GM04503 (cell line): ENCODE measurements around the gene ARHGDIA.
"Not testable (repeated sequence)": the region's sequence is repeated elsewhere in the genome, so short reads cannot be mapped to it uniquely, and the experiment has no call there.

Source experiments
- DNase-seq: peaks from one replicate; pipeline ENCODE4 v3.0.0-alpha.2; 2012; ENCODE audit warnings: low read depth

ARHGDIA gene

DNA sequence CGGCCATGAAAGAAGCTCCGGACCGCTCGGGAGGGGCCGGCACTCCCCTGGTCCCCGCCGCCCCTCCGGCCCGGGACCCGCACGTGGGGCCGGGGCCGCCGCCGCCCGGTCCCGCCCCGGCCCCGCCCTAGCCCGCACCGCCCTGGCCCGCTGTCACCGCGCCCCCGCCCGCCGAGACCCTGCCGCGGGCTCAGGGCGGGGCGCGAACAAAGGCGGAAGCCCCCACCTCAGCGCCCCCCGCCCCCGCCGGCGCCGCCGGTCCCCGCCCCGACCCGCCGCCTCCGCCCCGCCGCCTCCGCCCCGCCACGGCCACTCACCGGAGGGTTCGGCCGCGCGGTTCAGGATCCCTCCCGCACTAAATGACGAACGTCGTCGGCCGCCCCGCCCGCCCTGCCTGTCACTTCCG is at the start of gene ARHGDIA:
TSS of gene ARHGDIA (minus strand) at position 357 of the 406 bp plus-strand sequence. CDS start 1,407 bp downstream, outside the sequence.
- no peak for DNase-seq

GRCh38 chr17:81918832-81919545 is 47.9 kb upstream of the ARHGDIA start:
- no peak for DNase-seq

GRCh38 chr17:81918333-81918669 is 47.2 kb upstream of the ARHGDIA start:
- not testable (repeated sequence) for DNase-seq

GRCh38 chr17:81917565-81918332 is 46.6 kb upstream of the ARHGDIA start, which contains the start of gene SIRT7:
TSS of gene SIRT7 (minus strand) at chr17:81918176. CDS start at chr17:81918131, 45 bp downstream.
- DNase-seq = no peak

DNA sequence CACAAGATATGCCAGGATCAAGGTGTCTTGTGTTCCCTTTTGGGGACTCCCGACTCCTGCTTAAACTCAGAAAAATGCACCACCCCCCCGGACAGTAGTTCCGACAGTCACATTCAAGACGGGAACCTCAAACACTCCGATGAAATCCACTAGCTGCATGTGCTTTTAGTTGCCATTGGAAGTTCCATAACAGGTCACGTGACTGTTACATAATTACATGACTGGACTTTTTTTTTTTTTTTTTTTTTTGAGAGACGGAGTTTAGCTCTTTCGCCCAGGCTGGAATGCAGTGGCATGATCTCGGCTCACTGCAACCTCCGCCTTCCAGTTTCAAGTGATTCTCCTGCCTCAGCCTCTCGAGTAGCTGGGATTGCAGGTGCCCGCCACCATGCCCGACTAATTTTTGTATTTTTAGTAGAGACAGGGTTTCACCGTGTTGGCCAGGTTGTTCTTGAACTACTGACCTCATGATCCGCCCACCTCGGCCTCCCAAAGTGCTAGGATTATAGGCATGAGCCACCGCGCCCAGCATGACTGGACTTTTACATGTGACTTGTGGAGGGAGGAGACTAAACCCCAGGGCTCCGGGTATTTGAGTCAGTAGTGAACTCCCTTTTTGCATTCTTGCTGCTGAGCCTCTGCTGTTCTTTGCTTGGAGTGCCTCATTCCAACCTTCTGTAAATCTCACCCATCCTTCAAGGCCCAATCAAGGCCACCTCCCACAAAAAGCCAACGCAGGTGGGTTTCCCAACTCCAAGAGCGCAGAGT is 45.3 kb upstream of the ARHGDIA start:
- no peak for DNase-seq

DNA sequence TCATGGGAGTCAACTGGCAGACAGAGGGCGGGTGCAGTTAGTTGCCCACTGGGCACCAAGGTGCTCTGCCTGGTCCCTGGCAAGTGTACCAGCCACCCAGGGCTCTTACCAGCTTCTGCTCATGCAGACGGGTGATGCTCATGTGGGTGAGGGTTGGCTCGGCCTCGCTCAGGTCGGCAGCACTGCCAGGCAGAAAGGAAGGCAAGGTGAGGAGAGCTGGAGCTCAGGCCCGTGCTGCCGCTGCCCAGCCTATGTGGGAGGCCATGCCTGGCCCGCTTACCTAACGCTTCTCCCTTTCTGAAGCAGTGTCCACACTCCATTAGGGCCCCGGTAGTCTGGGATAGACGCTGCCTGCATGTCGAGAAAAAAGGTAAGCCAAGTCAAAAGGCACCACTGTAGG is 44.2 kb upstream of the ARHGDIA start:
- no peak for DNase-seq

DNA sequence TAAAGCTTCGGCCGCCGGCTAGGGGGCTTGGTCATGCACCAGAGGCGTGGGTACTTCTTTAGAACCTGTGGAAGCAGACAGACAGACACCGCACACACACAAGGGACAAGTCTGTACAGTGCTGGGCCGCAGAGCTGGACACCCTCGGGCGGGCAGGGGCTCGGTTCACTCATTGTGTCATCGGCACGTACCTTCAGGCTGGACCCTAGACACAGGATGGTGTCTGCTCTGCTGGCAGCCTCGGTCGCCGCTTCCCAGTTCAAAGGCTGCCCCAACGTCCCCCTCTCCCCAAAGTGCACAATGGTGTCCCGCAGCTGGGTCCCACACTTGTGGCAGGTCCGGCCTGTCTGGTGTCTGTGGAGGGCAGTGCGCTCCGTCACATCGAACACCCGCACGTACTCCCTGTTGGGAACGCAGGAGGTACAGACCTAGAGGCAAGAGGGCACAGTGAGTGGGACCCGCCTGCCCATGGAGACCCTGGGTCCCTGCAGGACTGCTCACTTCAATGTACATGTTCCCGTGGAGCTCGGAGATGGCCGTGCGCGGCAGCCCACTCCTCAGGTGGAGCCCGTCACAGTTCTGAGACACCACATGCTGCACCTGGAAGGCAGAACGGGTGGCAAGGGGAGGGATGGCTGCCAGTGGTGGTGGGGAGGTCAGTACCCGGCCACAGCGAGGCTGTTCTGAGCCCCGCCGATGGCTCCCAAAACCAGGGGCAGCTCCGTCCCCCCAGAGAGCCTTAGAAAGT is 43.1 kb upstream of the ARHGDIA start:
- no peak for DNase-seq

- DNase-seq = no peak
Measured at GRCh38 chr17:81913394-81914102, 42.4 kb upstream of the ARHGDIA start.

- no peak for DNase-seq
Measured at GRCh38 chr17:81912441-81913309, 41.5 kb upstream of the ARHGDIA start.

GRCh38 chr17:81911969-81912368 is 40.8 kb upstream of the ARHGDIA start:
- no peak for DNase-seq

DNA sequence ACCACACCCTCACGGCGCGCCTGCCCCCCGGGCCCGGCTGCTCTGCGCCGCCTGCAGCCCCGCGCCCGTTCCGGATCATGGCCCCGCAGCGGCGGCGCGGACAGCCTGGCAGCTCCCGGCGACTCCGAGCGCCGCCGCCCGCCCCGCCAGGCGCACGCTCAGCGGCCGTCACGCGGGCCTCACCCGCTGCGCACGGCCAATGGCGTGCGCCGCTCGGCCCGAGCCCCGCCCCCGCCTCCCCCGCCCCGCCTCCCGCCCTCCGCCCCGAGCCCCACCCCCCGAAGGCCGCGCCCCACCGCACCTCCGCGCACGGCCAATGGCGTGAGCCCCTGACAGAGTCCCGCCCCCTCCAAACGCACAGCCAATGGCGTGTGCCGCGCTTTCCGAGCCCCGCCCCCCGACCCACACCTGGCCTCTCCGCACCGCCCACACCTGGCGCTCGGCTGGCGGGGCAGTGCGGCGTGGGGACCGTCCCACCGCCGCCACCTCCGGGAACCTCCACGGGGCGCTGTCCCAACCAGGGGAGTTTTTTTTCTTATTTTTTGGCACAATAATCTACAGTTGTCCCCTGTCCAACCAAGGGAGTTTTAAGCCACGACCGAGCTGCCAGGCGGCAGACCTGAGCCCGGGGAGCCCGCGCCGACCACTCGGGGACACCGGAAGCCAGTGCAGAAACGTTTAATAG is 40.3 kb upstream of the ARHGDIA start, which contains the start of gene PCYT2:
TSS of gene PCYT2 (minus strand) at position 123 of the 685 bp plus-strand sequence. CDS start at position 79, 44 bp downstream.
- no peak for DNase-seq

- no peak for DNase-seq
Measured at GRCh38 chr17:81910840-81911276, 39.7 kb upstream of the ARHGDIA start.

- DNase-seq = no peak
Measured at GRCh38 chr17:81909966-81910839, 39.1 kb upstream of the ARHGDIA start.

- no peak for DNase-seq
Measured at GRCh38 chr17:81909231-81909630, 38.1 kb upstream of the ARHGDIA start.

DNA sequence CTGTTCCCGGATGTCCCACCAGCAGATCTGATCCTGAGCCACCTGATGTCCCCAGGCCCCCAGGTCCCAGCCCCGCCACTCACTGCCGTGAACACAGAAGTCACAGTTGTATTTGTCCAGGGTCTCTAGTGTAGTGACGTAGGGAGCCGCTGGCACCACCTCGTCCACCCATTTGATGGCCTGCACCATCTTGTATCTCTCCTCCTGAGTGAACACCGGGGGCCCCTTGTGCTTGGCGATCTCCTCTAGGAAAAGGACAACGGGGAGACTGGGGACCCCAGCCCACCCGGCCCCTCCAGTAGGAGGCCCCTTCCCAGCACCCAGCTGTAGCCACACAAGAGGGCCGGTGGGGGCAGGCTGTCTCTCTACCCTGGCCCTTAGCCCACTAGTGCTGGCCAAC is 37.7 kb upstream of the ARHGDIA start:
- DNase-seq = no peak

- DNase-seq = no peak
Measured at GRCh38 chr17:81907219-81908145, 36.3 kb upstream of the ARHGDIA start.

GRCh38 chr17:81906476-81907218 is 35.5 kb upstream of the ARHGDIA start:
- no peak for DNase-seq
